ENCODE measurements around the gene SLC6A12. TPM values are rescaled to one million over a fixed set of nuclear protein-coding genes. Genes with fewer than 3 reads are reported as not detected.

Gene SLC6A12
- total RNA-seq, 4 donors from 2014 or later: 0.13 TPM; not detected in 3

GRCh38 chr12:211142-211465, 2.9 kb downstream of the SLC6A12 start:
- in situ Hi-C loops (cut with MboI; ENCODE audit: low sequenced_read_pairs in 4 of 4) (no loop called here), intact Hi-C loops (cut with DNase I; ENCODE audit: low total_unique reads) (no loop called here)
- no peaks in the 10 kb centered on the region for H3K4me1 ChIP-seq
- TF ChIP-seq CTCF (IDR thresholded peaks at IDR 0.05 in 4 of 5, conservative IDR thresholded peaks at IDR 0.05 in 1 of 5) (no peak), POLR2A (IDR thresholded peaks at IDR 0.05) (no peak)
- H3K4me3 ChIP-seq: no peak overlapping the region
- H3K36me3 ChIP-seq: no peaks in the 10 kb centered on the region
- no peak for DNase-seq
- H3K27ac ChIP-seq: no peak overlapping the region
- H3K9me3 ChIP-seq: no peaks in the 10 kb centered on the region
- no peak for ATAC-seq
- peaks cover 11 to 16% (median 16%) of the 10 kb centered on the region in 3 donors for H3K27me3 ChIP-seq

GRCh38 chr12:210277-211141, 3.4 kb downstream of the SLC6A12 start:
- in situ Hi-C loops (cut with MboI; ENCODE audit: low sequenced_read_pairs in 4 of 4): no loop called here
- no peak for TF ChIP-seq CTCF (IDR thresholded peaks at IDR 0.05 in 4 of 5, conservative IDR thresholded peaks at IDR 0.05 in 1 of 5)
- no peak for TF ChIP-seq POLR2A (IDR thresholded peaks at IDR 0.05)
- Histone ChIP-seq H3K4me1 (no peaks in the 10 kb centered on the region), H3K27me3 (peaks cover 11 to 16% (median 16%) of the 10 kb centered on the region in 3 donors), H3K27ac (no peak overlapping the region), H3K36me3 (no peaks in the 10 kb centered on the region), H3K9me3 (no peaks in the 10 kb centered on the region), H3K4me3 (no peak overlapping the region)
- intact Hi-C loops (cut with DNase I; ENCODE audit: low total_unique reads): no loop called here
- DNase-seq: no peak
- no peak for ATAC-seq

- no peak for TF ChIP-seq CTCF (IDR thresholded peaks at IDR 0.05 in 4 of 5, conservative IDR thresholded peaks at IDR 0.05 in 1 of 5)
- no peak for TF ChIP-seq POLR2A (IDR thresholded peaks at IDR 0.05)
- ATAC-seq: no peak
- Histone ChIP-seq H3K27me3 (peaks cover 11 to 16% (median 16%) of the 10 kb centered on the region in 3 donors), H3K9me3 (no peaks in the 10 kb centered on the region), H3K36me3 (no peaks in the 10 kb centered on the region), H3K27ac (no peak overlapping the region), H3K4me1 (no peaks in the 10 kb centered on the region), H3K4me3 (no peak overlapping the region)
- no peak for DNase-seq
- in situ Hi-C loops (cut with MboI; ENCODE audit: low sequenced_read_pairs in 4 of 4): no loop called here
- intact Hi-C loops (cut with DNase I; ENCODE audit: low total_unique reads): no loop called here
Measured at GRCh38 chr12:209851-210250, 4.1 kb downstream of the SLC6A12 start.

- H3K4me3 ChIP-seq: no peak overlapping the region
- H3K27ac ChIP-seq: no peak overlapping the region
- H3K9me3 ChIP-seq: no peaks in the 10 kb centered on the region
- DNase-seq (no peak), ATAC-seq (no peak)
- no peaks in the 10 kb centered on the region for H3K36me3 ChIP-seq
- no peaks in the 10 kb centered on the region for H3K4me1 ChIP-seq
- peaks cover 11 to 14% (median 14%) of the 10 kb centered on the region in 3 donors for H3K27me3 ChIP-seq
- intact Hi-C loops (cut with DNase I; ENCODE audit: low total_unique reads): no loop called here
- in situ Hi-C loops (cut with MboI; ENCODE audit: low sequenced_read_pairs in 4 of 4): no loop called here
- TF ChIP-seq CTCF (IDR thresholded peaks at IDR 0.05 in 4 of 5, conservative IDR thresholded peaks at IDR 0.05 in 1 of 5) (no peak), POLR2A (IDR thresholded peaks at IDR 0.05) (no peak)
Measured at GRCh38 chr12:209246-209645, 4.7 kb downstream of the SLC6A12 start.

All from gastrocnemius medialis (tissue), 4 donors.